Nephron (organoid): ENCODE data around the gene FBXL14.
"Not testable (repeated sequence)": the region's sequence is repeated elsewhere in the genome, so short reads cannot be mapped to it uniquely, and the experiment has no call there.

Source experiments
- H3K27ac Mint-ChIP-seq, 3 experiments: 2 replicates each; pipeline ENCODE4 v1.8.0; 2020; ENCODE audit warnings: mixed read lengths in 3 of 3, mild to moderate bottlenecking in 2 of 3, moderate library complexity in 1 of 3
- H3K27me3 Mint-ChIP-seq: 2 replicates; pipeline ENCODE4 v1.8.0; 2021; ENCODE audit warnings: low read depth, mild to moderate bottlenecking, moderate library complexity, mixed read lengths
- H3K36me3 Mint-ChIP-seq: 2 replicates; pipeline ENCODE4 v1.8.0; 2020; ENCODE audit warnings: low read depth, mixed read lengths
- H3K4me1 Mint-ChIP-seq: 2 replicates; pipeline ENCODE4 v1.8.0; 2020; ENCODE audit warnings: mixed read lengths
- H3K4me3 Mint-ChIP-seq, 3 experiments: 2 replicates each; pipeline ENCODE4 v1.8.0; 2020; ENCODE audit warnings: mild to moderate bottlenecking in 3 of 3, mixed read lengths in 3 of 3, moderate library complexity in 2 of 3
- H3K9me3 Mint-ChIP-seq: 2 replicates; pipeline ENCODE4 v1.8.0; 2020; ENCODE audit warnings: mixed read lengths
- TF ChIP-seq, protein P1 (sequence below), 3 experiments: fragments of 200-600 bp; sonication (generic); IDR thresholded peaks; one replicate each; pipeline ENCODE4 v1.5.0; 2021; ENCODE audit warnings: antibody characterized with exemption in 3 of 3; ENCODE audit not compliant: unreplicated experiment in 3 of 3

FBXL14 gene

DNA sequence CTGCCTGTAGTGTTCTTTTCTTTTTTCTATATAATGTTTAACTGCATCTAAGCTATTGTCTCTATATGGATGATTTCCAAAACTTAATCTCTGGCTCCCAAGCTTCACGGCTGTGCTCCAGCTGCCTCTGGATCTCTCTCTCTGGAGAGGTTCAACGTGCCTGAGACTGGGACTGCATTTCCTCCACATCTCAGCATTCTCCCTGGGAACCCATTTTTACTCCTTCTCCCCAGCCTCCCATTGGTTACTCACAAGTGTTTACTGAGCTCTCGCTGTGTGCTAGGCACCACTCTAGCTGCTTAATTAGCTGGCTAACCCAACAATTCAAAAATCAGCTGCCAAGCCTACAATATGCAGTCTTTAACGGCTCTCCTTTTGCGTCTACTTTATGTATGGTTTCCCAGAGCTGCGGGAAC, 34.7 kb downstream of the FBXL14 start:
- Mint-ChIP-seq H3K27me3 (peaks cover 10% of the 10 kb centered on the region), H3K36me3 (peaks cover 9% of the 10 kb centered on the region), H3K4me3 (no peak overlapping the region), H3K9me3 (peaks cover 7% of the 10 kb centered on the region), H3K4me1 (peaks cover 39% of the 10 kb centered on the region), H3K27ac (peak overlapping the region; percentile 18 to 84 (median 75))
- TF ChIP-seq, protein P1, sequence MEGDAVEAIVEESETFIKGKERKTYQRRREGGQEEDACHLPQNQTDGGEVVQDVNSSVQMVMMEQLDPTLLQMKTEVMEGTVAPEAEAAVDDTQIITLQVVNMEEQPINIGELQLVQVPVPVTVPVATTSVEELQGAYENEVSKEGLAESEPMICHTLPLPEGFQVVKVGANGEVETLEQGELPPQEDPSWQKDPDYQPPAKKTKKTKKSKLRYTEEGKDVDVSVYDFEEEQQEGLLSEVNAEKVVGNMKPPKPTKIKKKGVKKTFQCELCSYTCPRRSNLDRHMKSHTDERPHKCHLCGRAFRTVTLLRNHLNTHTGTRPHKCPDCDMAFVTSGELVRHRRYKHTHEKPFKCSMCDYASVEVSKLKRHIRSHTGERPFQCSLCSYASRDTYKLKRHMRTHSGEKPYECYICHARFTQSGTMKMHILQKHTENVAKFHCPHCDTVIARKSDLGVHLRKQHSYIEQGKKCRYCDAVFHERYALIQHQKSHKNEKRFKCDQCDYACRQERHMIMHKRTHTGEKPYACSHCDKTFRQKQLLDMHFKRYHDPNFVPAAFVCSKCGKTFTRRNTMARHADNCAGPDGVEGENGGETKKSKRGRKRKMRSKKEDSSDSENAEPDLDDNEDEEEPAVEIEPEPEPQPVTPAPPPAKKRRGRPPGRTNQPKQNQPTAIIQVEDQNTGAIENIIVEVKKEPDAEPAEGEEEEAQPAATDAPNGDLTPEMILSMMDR (IDR thresholded peaks at IDR 0.05; ENCODE audit: unreplicated experiment in 3 of 3) = no peak

DNA sequence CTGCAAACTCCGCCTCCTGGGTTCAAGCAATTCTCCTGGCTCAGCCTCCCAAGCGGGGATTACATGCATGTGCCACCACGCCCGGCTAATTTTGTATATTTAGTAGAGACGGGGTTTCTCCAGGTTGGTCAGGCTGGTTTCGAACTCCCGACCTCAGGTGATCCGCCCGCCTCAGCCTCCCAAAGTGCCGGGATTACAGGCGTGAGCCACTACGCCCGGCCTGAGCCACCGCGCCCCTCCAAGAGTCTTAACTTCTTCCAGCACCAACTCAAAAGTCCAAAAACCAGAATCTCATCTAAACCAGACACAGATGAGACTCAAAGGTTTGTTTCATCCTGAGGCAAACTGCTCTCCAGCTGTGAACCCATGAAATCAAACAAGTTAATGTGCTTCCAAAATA, 36.3 kb downstream of the FBXL14 start:
- not testable (repeated sequence) for H3K27ac Mint-ChIP-seq, H3K4me3 Mint-ChIP-seq, H3K9me3 Mint-ChIP-seq, H3K36me3 Mint-ChIP-seq, H3K27me3 Mint-ChIP-seq
- peaks cover 36% of the 10 kb centered on the region for H3K4me1 Mint-ChIP-seq

DNA sequence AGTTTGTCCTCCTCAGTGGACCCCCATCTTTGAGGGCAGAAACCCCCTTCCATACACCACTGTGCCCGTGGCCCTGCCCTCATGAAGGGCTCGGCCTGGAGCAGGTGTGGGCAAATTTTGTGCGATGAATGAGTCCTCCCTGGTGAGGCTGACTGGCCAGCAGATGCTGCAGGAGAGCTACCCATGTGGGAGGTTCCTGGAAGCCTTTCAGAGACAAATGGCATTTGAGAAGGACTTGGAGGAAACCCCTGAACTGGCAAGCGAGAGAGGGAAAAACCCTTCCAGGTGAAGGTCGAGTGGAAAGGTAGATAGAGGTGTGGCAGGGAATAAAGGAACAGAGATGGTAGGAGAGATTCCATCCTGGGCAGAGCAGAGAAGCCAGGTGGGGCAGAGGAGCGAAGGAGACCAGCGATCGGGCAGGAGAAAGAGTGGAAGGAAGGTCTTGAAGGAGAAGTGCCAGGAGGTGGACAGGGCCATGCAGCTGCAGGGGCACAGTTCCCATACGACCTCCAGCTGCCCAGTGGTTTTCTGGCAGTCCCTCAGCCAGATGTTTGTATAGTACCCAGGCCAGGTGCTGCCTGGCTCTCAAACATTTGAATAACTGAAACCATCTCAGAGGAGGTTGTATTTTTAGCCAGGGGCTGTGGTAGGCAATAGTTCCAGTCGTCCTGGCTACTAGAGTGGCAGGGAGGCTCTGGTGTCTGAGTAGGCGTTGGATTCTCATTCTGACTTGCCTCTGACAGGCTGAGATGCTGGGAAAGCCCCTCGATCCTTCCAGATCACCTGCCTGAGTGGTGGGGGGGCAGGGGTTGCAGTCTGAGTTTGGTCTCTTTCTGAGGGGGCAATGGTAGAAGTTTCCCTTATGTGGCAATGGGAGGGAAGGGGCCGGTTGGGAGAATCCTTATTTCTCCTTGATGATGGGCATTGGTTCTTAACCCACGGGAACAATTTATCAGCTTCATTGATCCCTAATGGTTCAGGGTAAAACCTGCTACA, 40.1 kb downstream of the FBXL14 start:
- H3K4me3 Mint-ChIP-seq = no peak overlapping the region
- TF ChIP-seq, protein P1 (IDR thresholded peaks at IDR 0.05; ENCODE audit: unreplicated experiment in 3 of 3) = no peak
- H3K36me3 Mint-ChIP-seq = peaks cover 7% of the 10 kb centered on the region
- H3K27me3 Mint-ChIP-seq = peaks cover 4% of the 10 kb centered on the region
- H3K9me3 Mint-ChIP-seq = peaks cover 12% of the 10 kb centered on the region
- H3K4me1 Mint-ChIP-seq = peaks cover 24% of the 10 kb centered on the region
- no peak overlapping the region for H3K27ac Mint-ChIP-seq

DNA sequence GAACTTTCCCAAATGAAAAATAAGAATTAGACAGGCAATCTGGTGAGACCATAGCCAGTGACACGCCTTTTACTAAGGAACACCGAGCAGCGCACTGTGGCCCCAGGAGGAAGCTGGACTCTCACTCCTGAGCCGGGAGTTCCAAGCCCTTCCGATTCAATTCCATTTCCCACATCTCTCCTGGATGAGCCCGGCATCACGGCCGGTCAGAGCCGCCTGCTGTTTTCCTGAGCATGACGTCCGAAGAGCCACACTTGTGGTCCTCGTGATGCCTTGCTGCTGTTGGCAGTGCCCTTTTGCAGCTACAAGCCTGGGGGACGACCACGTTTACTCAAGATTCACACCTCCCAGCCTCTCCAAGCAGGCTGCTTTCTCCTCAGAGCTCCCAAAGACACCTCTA, 40.8 kb downstream of the FBXL14 start:
- peaks cover 16% of the 10 kb centered on the region for H3K9me3 Mint-ChIP-seq
- H3K27me3 Mint-ChIP-seq = peaks cover 4% of the 10 kb centered on the region
- peaks cover 12% of the 10 kb centered on the region for H3K36me3 Mint-ChIP-seq
- no peak overlapping the region for H3K27ac Mint-ChIP-seq
- H3K4me1 Mint-ChIP-seq = peaks cover 24% of the 10 kb centered on the region
- TF ChIP-seq, protein P1 (IDR thresholded peaks at IDR 0.05; ENCODE audit: unreplicated experiment in 3 of 3) = no peak
- H3K4me3 Mint-ChIP-seq = no peak overlapping the region

DNA sequence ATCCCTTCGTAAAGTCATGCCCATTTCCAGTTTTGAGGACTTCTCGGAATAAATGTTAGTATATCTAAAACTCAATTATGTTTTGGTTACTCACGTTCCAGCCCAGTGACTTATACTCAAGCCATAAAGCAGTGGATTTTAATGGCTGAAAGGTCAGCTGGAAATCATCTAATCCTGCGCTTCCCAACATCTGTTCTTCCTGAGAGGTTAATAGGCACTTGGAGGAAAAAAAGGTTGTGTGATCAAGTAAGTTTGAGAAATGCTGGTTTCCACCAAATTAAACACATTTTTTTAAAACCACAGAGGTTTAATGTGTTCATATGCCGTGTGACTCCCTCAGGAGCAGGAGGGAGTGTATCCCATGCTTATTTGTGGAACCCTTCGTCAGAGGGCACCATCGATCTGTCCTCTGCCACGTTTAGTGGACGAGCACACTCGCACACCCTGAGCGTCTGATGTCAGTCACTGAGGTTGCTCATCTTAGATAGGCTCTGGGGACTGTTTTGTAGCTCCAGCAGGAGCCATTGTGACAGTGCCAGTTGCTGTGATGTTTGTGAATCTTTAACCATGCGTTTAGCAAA, 41.4 kb downstream of the FBXL14 start:
- Mint-ChIP-seq H3K27me3 (peaks cover 4% of the 10 kb centered on the region), H3K9me3 (peaks cover 17% of the 10 kb centered on the region), H3K36me3 (peaks cover 17% of the 10 kb centered on the region), H3K4me3 (no peak overlapping the region), H3K4me1 (peaks cover 24% of the 10 kb centered on the region), H3K27ac (no peak overlapping the region)
- TF ChIP-seq, protein P1 (IDR thresholded peaks at IDR 0.05; ENCODE audit: unreplicated experiment in 3 of 3) = no peak

DNA sequence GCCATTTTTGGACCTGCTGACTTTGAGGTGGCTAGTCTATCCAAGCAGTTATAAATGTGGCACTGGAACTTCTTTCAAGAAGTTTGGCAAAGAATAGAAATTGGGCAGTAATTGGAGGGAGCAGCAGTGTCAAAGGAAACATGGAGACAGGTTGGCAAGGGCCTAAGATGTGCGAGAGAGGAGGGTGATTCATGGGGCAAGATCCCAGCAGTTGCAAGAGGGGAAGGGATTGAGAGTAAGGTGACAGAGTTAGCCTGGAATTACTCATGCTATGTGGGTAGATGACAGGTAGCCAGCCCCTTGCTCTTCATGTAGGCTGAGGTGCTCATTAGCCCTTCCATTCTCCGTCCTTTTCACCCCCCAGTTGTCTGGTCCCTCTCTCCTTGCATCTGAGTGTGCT, 42.2 kb downstream of the FBXL14 start:
- H3K27me3 Mint-ChIP-seq = peaks cover 4% of the 10 kb centered on the region
- H3K36me3 Mint-ChIP-seq = peaks cover 17% of the 10 kb centered on the region
- H3K27ac Mint-ChIP-seq = peak overlapping the region in 1 of 3 experiments; percentile 39
- peaks cover 24% of the 10 kb centered on the region for H3K4me1 Mint-ChIP-seq
- TF ChIP-seq, protein P1 (IDR thresholded peaks at IDR 0.05; ENCODE audit: unreplicated experiment in 3 of 3) = no peak
- H3K9me3 Mint-ChIP-seq = peaks cover 17% of the 10 kb centered on the region
- no peak overlapping the region for H3K4me3 Mint-ChIP-seq
